Measurements from ENCODE around the gene ADAD2.

DNA sequence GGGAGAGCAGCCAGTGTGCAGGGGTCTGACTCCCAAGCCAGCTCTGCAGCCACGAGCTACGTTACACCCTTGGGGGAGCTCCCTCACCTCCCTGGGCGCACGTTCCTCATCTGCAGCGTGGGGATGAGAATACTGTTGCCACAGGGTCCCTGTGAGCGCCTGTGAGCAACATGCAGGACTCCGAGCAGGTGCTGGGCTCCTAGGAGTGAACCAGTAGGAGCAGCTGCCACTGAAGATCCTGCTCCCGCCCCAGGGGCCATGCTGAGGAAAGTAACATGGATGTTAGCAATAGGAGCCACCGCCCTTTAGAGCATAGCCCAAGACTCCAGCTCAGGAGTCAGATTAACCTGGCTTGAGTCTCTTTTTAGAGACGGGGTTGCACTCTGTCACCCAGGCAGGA is 29.9 kb upstream of the ADAD2 start:
- TF ChIP-seq, protein P1, sequence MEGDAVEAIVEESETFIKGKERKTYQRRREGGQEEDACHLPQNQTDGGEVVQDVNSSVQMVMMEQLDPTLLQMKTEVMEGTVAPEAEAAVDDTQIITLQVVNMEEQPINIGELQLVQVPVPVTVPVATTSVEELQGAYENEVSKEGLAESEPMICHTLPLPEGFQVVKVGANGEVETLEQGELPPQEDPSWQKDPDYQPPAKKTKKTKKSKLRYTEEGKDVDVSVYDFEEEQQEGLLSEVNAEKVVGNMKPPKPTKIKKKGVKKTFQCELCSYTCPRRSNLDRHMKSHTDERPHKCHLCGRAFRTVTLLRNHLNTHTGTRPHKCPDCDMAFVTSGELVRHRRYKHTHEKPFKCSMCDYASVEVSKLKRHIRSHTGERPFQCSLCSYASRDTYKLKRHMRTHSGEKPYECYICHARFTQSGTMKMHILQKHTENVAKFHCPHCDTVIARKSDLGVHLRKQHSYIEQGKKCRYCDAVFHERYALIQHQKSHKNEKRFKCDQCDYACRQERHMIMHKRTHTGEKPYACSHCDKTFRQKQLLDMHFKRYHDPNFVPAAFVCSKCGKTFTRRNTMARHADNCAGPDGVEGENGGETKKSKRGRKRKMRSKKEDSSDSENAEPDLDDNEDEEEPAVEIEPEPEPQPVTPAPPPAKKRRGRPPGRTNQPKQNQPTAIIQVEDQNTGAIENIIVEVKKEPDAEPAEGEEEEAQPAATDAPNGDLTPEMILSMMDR (conservative IDR thresholded peaks at IDR 0.05): no peak
- no peak for TF ChIP-seq ZFX (IDR thresholded peaks at IDR 0.05)

Measured in C4-2B (cell line).